BLaER1 treated with 17β-estradiol and CSF1 and Interleukin-3, amounts not matched to agents 10 nM and 100 nM (cell line): ENCODE results near the gene IL1R2.

Experiments used
- H3K27ac ChIP-seq, 11 experiments: shearing (Covaris generic); formaldehyde crosslinking; 2 replicates each; pipeline ENCODE4 v1.8.1; 2022
- H3K27me3 ChIP-seq, 11 experiments: shearing (Covaris generic); formaldehyde crosslinking; 2 replicates each; pipeline ENCODE4 v1.8.1; 2022
- H3K36me3 ChIP-seq, 11 experiments: shearing (Covaris generic); formaldehyde crosslinking; 2 replicates each; pipeline ENCODE4 v1.8.1; 2022
- H3K4me1 ChIP-seq, 10 experiments: shearing (Covaris generic); formaldehyde crosslinking; 2 replicates each; pipeline ENCODE4 v1.8.1; 2022
- H3K4me2 ChIP-seq, 11 experiments: shearing (Covaris generic); formaldehyde crosslinking; 2 replicates each; pipeline ENCODE4 v1.8.1; 2022
- H3K4me3 ChIP-seq, 10 experiments: shearing (Covaris generic); formaldehyde crosslinking; 2 replicates each; pipeline ENCODE4 v1.8.1; 2022
- H3K9ac ChIP-seq, 11 experiments: shearing (Covaris generic); formaldehyde crosslinking; 2 replicates each; pipeline ENCODE4 v1.8.1; 2022
- H3K9me3 ChIP-seq, 11 experiments: shearing (Covaris generic); formaldehyde crosslinking; replicated peaks in 1 of 11; 2 replicates each; pipeline ENCODE4 v1.8.1; 2022
- H4K20me1 ChIP-seq, 11 experiments: shearing (Covaris generic); formaldehyde crosslinking; 2 replicates each; pipeline ENCODE4 v1.8.1; 2022
- Cebpa-rat ChIP-seq, 11 experiments: shearing (Covaris generic); IDR thresholded peaks; 2 replicates each; pipeline ENCODE4 v1.8.1; 2022

The IL1R2 gene

DNA sequence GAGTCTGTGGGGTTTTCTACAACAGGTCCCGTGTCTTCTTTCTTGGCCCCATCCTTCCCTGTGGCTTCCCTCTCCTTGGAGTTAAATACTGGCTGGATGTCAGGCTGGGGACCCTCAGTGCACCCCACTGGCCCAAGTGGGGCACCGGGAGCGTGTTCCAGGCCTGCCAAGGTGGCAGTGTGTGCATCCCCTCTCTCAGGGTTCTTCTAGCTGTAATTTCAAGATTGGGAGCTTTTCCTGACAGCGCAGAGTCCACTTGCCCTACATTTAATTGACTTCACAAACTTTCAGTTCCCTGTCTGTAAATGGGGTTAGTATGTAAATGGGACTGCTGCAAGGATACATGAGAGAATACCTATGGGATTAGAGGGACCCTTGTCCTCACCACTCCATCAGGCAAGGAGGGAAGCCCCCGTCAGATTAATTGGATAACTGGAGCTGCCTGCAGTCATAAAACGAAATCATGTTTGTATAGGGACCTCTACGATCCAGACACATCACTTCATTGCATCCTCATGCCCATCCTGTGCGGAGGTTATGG is 66.6 kb downstream of the IL1R2 start:
- no peaks in the 10 kb centered on the region for H4K20me1 ChIP-seq
- no peak overlapping the region for H3K27ac ChIP-seq
- H3K4me1 ChIP-seq, result peaks cover 0 to 16% (median 4%) of the 10 kb centered on the region in 10 experiments; a peak in 11 of 20 replicates
- H3K4me2 ChIP-seq, result no peak overlapping the region
- H3K9me3 ChIP-seq, result no peaks in the 10 kb centered on the region
- no peak overlapping the region for H3K9ac ChIP-seq
- H3K4me3 ChIP-seq, result no peak overlapping the region
- no peak for TF ChIP-seq Cebpa-rat (IDR thresholded peaks at IDR 0.05)
- H3K27me3 ChIP-seq, result no peaks in the 10 kb centered on the region
- H3K36me3 ChIP-seq, result no peaks in the 10 kb centered on the region

DNA sequence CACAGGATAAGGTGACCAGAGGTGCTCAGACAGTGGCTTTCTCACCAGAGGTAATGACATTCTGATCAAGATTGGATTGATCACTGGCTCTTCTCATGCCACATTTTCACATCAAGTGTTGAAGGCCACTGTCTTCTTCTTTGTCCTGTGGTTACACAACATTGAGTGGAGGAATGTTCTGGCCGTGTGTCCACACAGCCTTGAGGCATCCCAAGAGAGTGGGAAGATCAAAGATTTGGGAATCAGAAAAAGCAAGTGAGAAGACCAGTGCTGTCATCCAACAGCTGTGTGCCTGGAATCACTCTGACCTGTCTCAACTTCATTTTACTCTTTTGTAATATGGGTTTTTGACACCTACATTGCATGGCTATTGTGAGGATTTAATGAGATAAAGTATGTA is 67.4 kb downstream of the IL1R2 start:
- no peak for TF ChIP-seq Cebpa-rat (IDR thresholded peaks at IDR 0.05)
- H3K4me3 ChIP-seq, result no peak overlapping the region
- no peak overlapping the region for H3K27ac ChIP-seq
- no peaks in the 10 kb centered on the region for H3K27me3 ChIP-seq
- H3K9me3 ChIP-seq, result no peaks in the 10 kb centered on the region
- H3K9ac ChIP-seq, result no peak overlapping the region
- no peaks in the 10 kb centered on the region for H3K36me3 ChIP-seq
- peaks cover 0 to 24% (median 12%) of the 10 kb centered on the region in 10 experiments; a peak in 15 of 20 replicates for H3K4me1 ChIP-seq
- no peak overlapping the region for H3K4me2 ChIP-seq
- H4K20me1 ChIP-seq, result no peaks in the 10 kb centered on the region

- H4K20me1 ChIP-seq, result no peaks in the 10 kb centered on the region
- no peak overlapping the region for H3K27ac ChIP-seq
- H3K36me3 ChIP-seq, result no peaks in the 10 kb centered on the region
- H3K4me3 ChIP-seq, result no peak overlapping the region
- H3K9ac ChIP-seq, result no peak overlapping the region
- H3K4me2 ChIP-seq, result no peak overlapping the region
- no peak for TF ChIP-seq Cebpa-rat (IDR thresholded peaks at IDR 0.05)
- peaks cover 0 to 32% (median 21%) of the 10 kb centered on the region in 10 experiments; a peak in 15 of 20 replicates for H3K4me1 ChIP-seq
- no peaks in the 10 kb centered on the region for H3K27me3 ChIP-seq
- peaks cover 0 to under 1% (median 0%) of the 10 kb centered on the region in 11 experiments; a peak in 1 of 22 replicates for H3K9me3 ChIP-seq
These were observed 68.3 kb downstream of the IL1R2 start for GRCh38 chr2:102060047-102060446.

DNA sequence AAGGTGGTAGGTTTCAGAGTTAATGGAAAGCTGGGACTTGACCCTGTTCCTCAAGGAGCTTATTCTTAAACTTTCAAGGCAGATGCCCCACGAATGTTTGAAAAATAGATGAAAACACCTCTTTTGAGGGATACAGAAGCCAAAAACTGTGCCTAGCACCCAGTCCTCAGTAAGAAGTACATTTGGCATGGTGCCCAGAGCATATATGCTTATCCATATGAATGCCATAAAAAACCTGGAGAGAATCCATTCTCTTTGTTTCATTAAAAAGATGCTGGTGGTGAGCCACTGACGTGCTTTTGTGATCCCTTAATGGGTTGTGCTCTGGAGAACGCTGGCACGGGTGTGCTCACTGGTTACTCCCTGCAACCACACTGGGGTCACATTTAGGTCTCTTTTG is 69.0 kb downstream of the IL1R2 start:
- peaks cover 0 to 40% (median 24%) of the 10 kb centered on the region in 10 experiments; a peak in 15 of 20 replicates for H3K4me1 ChIP-seq

DNA sequence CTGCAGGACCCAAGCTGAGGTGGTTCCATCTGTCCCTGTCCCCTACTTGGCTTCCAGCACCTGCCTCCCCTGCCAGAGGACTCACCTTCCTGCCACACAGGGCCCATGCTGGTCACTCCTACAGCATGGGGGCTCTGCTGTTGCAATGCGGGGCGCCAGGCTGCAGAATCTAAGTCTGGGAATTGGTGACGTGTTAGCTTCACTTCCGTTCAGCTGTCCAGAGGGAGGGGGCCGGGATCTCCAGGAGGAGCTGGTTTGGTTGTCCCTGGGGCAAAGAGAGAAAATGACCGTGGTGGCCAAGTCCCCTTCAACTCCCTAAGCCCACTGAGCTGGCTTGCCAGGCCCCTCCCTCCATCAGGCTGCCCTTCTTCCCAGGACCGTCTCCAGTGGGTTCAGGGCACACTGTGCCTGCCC is 69.5 kb downstream of the IL1R2 start:
- H3K27me3 ChIP-seq, result no peaks in the 10 kb centered on the region
- H3K4me2 ChIP-seq, result no peak overlapping the region
- TF ChIP-seq Cebpa-rat (IDR thresholded peaks at IDR 0.05), result no peak
- no peaks in the 10 kb centered on the region for H3K36me3 ChIP-seq
- H4K20me1 ChIP-seq, result no peaks in the 10 kb centered on the region
- H3K9me3 ChIP-seq, result peaks cover 0 to 11% (median 0%) of the 10 kb centered on the region in 11 experiments; a peak in 6 of 22 replicates
- no peak overlapping the region for H3K4me3 ChIP-seq
- H3K4me1 ChIP-seq, result peaks cover 0 to 44% (median 26%) of the 10 kb centered on the region in 10 experiments; a peak in 15 of 20 replicates
- H3K27ac ChIP-seq, result no peak overlapping the region
- no peak overlapping the region for H3K9ac ChIP-seq

More for the DNA sequence above, 69.0 kb downstream of the IL1R2 start:
- H3K27me3 ChIP-seq, result no peaks in the 10 kb centered on the region
- H3K9ac ChIP-seq, result no peak overlapping the region
- no peak overlapping the region for H3K4me3 ChIP-seq
- no peak for TF ChIP-seq Cebpa-rat (IDR thresholded peaks at IDR 0.05)
- H3K4me2 ChIP-seq, result no peak overlapping the region
- H4K20me1 ChIP-seq, result no peaks in the 10 kb centered on the region
- H3K9me3 ChIP-seq, result peaks cover 0 to 8% (median 0%) of the 10 kb centered on the region in 11 experiments; a peak in 6 of 22 replicates
- H3K36me3 ChIP-seq, result no peaks in the 10 kb centered on the region
- H3K27ac ChIP-seq, result no peak overlapping the region

- H3K27me3 ChIP-seq, result no peaks in the 10 kb centered on the region
- peak overlapping the region in 1 of 11 experiments; percentile 26; a peak in 1 of 22 replicates for H3K9ac ChIP-seq
- no peak overlapping the region for H3K4me3 ChIP-seq
- H3K4me1 ChIP-seq, result peaks cover 0 to 46% (median 26%) of the 10 kb centered on the region in 10 experiments; a peak in 15 of 20 replicates
- H3K9me3 ChIP-seq, result peaks cover 0 to 11% (median 0%) of the 10 kb centered on the region in 11 experiments; a peak in 6 of 22 replicates
- no peaks in the 10 kb centered on the region for H4K20me1 ChIP-seq
- no peak for TF ChIP-seq Cebpa-rat (IDR thresholded peaks at IDR 0.05)
- no peaks in the 10 kb centered on the region for H3K36me3 ChIP-seq
- peak overlapping the region in 2 of 11 experiments; percentile 30 to 32; a peak in 2 of 22 replicates for H3K4me2 ChIP-seq
- no peak overlapping the region for H3K27ac ChIP-seq
These were observed 70.4 kb downstream of the IL1R2 start for GRCh38 chr2:102061962-102062795.

- Histone ChIP-seq H3K4me3 (no peak overlapping the region), H3K27ac (peak overlapping the region in 2 of 11 experiments; percentile 80 to 89; a peak in 2 of 22 replicates), H3K9me3 (peaks cover 0 to 14% (median under 1%) of the 10 kb centered on the region in 11 experiments; a peak in 8 of 22 replicates), H4K20me1 (no peaks in the 10 kb centered on the region), H3K9ac (no peak overlapping the region), H3K27me3 (no peaks in the 10 kb centered on the region), H3K4me1 (peaks cover 0 to 46% (median 26%) of the 10 kb centered on the region in 10 experiments; a peak in 15 of 20 replicates), H3K4me2 (peak overlapping the region in 4 of 11 experiments; percentile 76 to 94 (median 90); a peak in 9 of 22 replicates), H3K36me3 (no peaks in the 10 kb centered on the region)
- TF ChIP-seq Cebpa-rat (IDR thresholded peaks at IDR 0.05), result no peak
These were observed 71.0 kb downstream of the IL1R2 start for GRCh38 chr2:102062802-102063201.

GRCh38 chr2:102063487-102063911 is 71.7 kb downstream of the IL1R2 start:
- H3K9ac ChIP-seq, result peak overlapping the region in 6 of 11 experiments; percentile 26 to 73 (median 60); a peak in 9 of 22 replicates

More at GRCh38 chr2:102063487-102063911, 71.7 kb downstream of the IL1R2 start:
- H3K27ac ChIP-seq, result peak overlapping the region in 9 of 11 experiments; percentile 44 to 89 (median 65); a peak in 17 of 22 replicates
- no peak for TF ChIP-seq Cebpa-rat (IDR thresholded peaks at IDR 0.05)
- no peaks in the 10 kb centered on the region for H3K36me3 ChIP-seq
- H4K20me1 ChIP-seq, result no peaks in the 10 kb centered on the region
- peak overlapping the region in 1 of 10 experiments; percentile 32; a peak in 2 of 20 replicates for H3K4me3 ChIP-seq
- peaks cover 0 to 21% (median 7%) of the 10 kb centered on the region in 11 experiments; a peak in 15 of 22 replicates for H3K9me3 ChIP-seq
- H3K4me1 ChIP-seq, result peaks cover 0 to 46% (median 26%) of the 10 kb centered on the region in 10 experiments; a peak in 15 of 20 replicates
- H3K27me3 ChIP-seq, result no peaks in the 10 kb centered on the region
- peak overlapping the region in 9 of 11 experiments; percentile 1 to 94 (median 76); a peak in 14 of 22 replicates for H3K4me2 ChIP-seq
